GM18907 (cell line): ENCODE results near the gene SPACA5.
"Not testable (repeated sequence)": the region's sequence is repeated elsewhere in the genome, so short reads cannot be mapped to it uniquely, and the experiment has no call there.

ENCODE experiments used
- ATAC-seq: cut with Tn5 transposase; IDR thresholded peaks from one replicate; pipeline ENCODE4 v1.9.1; 2021; ENCODE audit warnings: mild to moderate bottlenecking, moderate library complexity; ENCODE audit not compliant: unreplicated experiment

SPACA5 gene

DNA sequence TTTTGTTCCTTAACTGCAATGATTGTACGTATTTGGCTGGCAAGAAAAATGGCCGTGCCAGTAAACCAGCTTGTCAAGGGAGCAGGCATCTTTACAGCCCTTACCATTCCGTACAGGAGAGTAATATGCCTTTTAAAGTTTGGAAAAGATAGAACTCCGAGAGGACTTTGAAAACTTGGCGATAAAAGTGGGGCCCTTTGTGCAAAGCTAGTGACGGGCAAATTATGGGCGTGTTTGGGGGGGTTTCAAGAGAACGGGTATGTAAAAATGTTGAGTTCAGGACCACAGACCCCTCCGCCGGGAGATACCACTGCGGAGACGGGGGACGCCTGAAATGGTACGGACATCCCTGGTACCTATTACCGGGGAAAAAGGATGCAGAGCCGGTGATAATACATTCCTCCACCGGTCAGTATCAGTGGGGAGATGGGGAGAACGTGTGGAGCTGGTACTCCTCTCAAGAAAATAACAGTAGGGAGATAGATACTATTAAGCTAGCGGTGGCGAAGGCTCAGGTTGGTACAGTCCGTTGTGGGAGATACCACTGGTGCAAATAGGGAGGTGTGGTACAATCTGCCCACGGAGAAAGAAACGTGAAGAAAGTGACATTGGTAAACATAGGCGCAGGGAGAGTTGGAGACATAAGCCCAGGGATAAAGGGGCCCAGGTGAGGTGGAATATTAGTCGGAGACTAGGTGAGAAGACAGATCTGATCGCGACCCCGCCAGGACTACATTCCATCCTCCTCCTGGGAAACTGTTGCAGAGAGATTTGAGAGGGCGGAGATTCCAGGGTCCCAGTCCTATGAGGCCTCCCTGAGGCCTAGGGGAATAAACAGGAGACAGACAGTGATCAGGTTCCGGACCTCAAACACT is 14.5 kb downstream of the SPACA5 start:
- peak; percentile 67 for ATAC-seq

DNA sequence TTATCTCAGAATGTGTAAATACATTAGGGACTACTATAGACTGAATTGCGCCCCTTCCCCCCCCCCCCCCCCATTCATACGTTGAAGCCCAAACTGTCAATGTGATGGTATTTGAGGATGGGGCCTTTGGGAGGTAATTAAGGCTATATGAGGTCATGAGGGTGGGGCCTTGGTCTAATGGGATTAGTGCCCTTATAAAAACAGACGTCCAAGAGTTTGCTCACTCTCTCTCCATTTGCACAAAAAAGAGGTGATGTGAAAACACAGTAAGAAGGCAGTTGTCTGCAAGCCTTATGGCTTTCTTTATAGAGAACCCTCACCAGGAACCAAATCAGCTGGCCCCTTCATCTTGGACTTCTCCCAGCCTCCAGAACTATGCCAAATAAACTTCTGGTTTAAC is 15.3 kb downstream of the SPACA5 start:
- no peak for ATAC-seq

DNA sequence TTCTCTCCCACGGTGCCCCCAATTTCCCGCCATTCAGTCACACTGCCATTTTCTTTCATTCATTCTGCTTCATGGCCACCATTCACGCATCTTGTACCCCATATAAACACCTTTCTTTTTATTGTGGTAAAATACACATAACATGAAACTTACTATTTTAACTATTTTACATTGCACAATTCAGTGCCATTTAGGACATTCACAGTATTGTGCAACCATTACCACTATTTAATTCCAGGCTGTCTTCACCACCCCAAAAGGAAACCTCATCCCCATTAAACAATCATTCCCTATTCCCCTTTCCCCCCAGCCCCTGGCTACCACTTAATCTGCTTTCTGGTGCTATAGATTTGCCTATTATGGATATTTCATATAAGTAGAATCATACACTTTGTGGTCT is 15.9 kb downstream of the SPACA5 start:
- ATAC-seq, result no peak

DNA sequence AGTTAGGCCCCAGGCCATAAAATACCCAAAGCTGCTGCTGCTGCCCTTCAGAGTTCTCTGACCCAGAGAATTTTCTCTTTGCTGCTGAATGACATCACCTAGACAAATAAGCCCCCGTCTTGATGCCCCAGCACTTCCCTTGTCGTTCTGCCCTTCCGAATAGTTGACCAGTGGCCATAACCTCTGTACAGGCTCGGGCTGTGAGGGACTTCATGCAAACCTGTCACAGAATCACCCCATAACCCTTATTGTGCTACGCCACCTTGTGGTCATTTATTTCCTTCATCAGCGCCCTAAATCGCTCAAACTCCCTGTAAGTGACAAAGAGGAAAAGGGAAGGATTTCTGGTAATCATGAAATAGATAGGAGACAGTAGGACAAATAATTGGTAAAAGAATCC is 18.8 kb downstream of the SPACA5 start:
- peak; percentile 59 for ATAC-seq

DNA sequence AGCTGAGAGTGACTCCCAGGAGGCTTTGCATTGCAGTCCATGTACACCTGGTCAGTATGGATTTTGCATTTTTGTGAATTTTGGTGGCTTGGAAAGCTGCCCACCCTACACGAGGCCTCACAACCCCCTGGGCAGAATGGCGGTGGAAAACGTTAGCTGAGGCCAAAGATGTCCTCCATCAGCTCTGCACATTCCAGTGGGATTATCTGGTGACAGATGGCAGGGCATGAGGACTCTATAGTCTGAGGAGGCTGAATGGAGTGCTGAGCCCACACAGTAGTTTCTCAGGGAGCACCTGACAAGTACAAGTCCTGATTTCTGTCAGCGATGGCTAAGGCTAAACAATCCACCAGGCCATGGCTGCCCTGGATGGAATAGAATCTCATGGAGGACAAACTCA is 20.8 kb downstream of the SPACA5 start:
- ATAC-seq, result not testable (repeated sequence)

DNA sequence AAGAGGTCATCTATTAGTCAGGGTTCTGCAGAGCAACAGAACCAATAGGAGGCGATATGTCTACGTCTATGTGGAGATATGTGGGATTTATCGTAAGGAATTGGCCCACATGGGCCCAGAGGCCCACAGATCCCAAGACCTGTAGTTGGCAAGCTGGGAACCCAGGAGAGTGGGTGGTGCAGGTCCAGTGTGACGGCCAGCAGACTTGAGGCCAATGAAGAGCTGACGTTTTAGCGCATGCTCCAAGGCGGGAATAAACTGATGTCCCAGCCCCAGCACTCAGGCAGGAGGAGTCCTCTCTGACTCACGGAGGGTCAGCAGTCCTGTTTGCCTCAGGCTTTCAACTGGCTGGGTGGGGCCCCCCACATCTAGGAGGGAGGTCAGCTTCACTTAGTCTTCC is 21.3 kb downstream of the SPACA5 start:
- ATAC-seq, result no peak

DNA sequence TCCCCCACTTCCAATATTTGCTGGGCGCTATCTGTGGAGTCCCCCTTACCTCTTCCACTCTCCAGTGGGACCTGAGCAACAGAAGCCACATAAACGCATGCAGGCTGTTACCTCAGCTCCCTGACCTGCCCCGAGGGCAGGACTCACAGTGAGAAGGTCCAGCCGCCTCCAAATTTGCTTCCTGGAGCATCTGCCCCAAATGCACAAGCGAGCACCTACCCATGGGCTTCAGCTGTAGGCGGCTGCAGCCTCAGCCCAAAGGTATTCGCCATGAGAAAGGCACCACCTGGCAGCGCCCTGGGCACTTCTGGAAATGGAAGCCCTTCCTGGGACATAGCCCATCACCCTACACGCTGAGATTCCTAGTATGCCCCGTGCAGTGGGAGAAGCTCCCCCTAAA is 23.4 kb downstream of the SPACA5 start:
- ATAC-seq, result no peak

DNA sequence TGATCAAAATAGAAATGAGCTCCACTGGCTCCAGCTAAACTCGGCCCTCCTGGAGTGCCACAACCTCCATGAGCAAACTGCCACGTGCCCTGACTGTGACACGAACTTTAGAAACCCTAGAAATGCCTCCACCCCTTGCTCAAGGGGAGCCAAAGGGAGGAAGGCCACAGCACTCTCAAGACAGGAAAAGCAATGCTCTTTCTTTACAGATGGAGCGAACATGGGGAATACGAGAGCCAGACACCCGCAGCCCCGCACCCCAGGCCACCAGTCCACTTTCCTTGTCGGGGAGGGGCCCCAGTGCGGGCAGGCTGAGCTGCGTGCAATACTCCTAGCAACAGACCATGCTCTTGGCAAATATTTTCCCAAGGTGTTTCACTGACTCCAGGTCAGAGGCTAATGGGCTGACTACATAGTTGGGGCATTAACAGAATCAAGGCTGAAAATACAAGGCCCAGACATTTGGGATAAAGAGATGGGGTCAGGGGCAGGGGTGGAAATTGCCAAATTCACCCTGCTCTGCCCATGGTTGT is 23.9 kb downstream of the SPACA5 start:
- not testable (repeated sequence) for ATAC-seq

DNA sequence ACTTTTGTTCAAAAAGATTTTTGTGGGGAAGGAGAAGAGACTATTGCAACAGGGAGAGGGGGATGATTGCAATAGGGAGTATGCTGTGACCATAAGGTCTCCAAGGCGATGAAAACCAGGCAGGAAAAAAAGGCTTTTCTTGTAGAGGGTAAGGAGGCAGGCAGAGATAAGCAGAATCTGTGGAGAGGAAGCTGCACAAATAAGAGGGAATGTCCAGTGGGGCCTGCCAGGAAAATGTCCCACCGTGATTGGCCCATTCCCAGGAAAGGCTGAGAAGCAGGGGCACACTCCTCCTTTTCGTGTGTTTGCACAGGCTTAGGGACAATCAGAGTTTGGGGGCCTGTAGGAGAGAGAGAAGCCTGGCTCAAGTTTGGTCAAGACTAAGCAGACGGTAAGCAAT is 29.1 kb downstream of the SPACA5 start:
- ATAC-seq, result no peak

DNA sequence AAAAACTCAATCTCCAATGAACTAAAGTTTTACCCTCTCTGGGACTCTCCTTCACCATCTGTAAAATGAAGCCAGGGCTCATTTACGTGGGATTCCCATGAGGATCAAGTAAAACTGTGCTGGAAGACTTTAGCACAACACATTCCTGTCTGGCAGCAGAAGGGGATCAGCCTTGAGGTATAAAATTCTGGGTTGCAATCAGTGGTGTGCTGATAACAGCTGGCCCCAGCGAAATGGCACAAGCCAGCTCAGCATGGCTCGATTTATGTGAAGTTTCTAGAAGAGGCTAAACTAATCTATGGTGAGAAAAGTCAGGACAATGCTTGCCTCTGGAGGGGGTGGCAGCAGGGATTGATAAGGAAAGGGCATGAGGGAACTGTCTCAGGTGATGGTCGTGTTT is 36.3 kb downstream of the SPACA5 start:
- ATAC-seq, result no peak

DNA sequence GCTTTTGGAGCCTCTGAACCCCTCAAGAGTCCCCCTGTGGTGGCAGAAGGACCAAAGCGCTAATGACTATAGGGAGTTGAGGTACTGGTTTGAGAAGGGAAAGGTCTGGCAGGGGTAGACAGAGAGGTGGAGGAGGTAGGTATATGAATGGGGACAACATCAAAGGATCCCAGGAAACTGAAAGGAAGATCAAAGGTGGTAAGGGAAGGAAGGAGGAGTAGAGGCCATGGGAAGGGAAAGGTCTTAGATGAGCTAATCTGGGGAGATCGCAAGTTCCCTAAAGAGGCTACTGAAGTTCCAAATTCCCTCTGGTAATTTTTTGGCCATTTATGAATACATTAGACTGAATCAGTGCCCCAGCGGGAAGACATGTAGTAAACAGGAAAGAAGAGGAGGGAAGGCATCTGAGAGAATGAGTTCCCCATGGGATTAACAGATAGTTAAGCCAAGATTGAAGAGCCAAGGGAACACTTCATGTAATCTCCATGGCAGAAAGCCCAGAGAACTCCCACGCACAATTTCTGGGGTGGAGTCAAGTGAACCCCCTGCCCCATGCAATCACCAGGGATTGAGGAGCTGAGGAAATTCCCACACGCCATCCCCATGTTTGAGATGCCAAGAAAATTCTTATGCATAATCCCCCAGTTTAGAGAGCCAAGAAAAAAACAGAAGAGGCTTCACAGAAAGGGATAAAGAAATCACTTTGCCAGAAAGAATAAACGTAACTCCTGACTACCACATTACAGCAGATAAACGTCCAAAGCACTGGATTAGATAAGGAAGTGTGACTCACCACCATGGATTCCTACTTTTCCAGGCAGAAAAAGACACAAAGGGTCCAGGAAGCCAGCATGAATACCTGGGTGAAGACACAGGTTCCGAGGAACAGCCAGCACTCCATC is 38.9 kb downstream of the SPACA5 start:
- ATAC-seq, result no peak

DNA sequence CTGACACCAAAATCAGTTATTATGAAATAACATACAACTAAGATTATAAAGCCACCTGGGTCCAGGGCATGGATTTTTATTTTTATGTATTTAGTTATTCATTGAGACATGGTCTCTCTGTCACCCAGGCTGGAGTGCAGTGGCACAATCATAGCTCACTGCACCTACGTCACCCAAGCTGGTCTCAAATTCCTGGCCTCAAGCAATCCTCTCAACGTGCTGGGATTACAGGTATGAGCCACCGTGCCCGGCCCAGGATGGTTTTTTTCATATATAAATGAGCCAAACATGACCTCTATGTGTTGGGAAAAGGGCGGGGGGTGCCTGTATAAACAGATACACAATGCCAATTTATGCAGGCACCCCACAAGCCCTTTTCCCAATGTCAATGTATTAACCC is 40.1 kb downstream of the SPACA5 start:
- ATAC-seq, result no peak

DNA sequence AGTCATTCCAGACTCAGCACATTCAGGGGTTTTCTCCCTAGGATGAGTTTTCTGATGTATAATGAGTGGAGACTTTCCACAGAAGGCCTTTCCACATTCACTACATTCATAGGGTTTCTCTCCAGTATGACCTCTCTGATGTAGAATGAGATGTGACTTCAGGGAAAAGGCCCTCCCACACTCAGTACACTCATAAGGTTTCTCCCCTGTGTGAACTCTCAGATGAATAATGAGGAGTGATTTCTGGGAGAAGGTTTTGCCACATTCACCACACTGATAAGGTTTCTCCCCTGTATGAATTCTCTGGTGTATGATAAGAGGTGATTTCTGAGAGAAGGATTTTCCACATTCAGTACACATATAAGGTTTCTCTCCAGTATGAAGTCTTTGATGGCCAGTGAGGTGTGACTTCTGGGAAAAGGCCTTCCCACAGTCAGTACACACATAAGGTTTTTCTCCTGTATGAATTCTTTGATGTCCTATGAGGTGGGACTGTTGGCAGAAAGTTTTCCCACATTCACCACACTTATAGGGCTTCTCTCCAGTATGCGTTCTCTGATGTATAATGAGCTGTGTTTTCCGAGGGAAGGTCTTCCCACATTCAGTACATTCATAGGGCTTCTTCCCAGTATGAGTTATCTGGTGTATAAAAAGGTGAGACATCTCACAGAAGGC is 52.0 kb downstream of the SPACA5 start:
- no peak for ATAC-seq

DNA sequence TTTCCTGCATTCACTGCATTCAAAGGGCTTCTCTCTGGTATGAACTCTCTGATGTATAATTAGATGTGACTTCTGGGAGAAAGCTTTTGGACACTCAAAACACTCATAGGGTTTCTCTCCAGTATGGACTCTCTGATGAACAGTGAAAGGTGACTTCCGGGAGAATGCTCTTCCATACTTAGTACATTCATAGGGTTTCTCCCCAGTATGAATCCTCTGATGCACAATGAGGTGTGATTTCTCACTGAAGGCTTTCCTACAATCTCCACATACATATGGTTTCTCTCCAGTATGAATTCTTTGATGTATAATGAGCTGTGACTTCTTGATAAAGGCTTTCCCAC is 52.5 kb downstream of the SPACA5 start:
- no peak for ATAC-seq
